GM10266 (cell line): ENCODE results near the gene FAAP100.

Experiments used
- DNase-seq: peaks from one replicate; pipeline ENCODE4 v3.0.0; 2012; ENCODE audit errors: extremely low spot score
- CTCF ChIP-seq: IDR thresholded peaks from 2 replicates; pipeline ENCODE4 v1.5.1; 2012; ENCODE audit warnings: mild to moderate bottlenecking, low read depth; ENCODE audit not compliant: control insufficient read depth, insufficient read depth; ENCODE audit errors: missing control alignments

The FAAP100 gene

GRCh38 chr17:81551458-81552243 is 502 bp downstream of the FAAP100 start:
- no peak for DNase-seq
- TF ChIP-seq CTCF = no peak

GRCh38 chr17:81550830-81551457 is 1.2 kb downstream of the FAAP100 start:
- no peak for DNase-seq
- no peak for TF ChIP-seq CTCF

- TF ChIP-seq CTCF = no peak
- DNase-seq = no peak
Measured at GRCh38 chr17:81550285-81550684, 1.9 kb downstream of the FAAP100 start.

- DNase-seq = no peak
Measured at GRCh38 chr17:81549826-81550225, 2.3 kb downstream of the FAAP100 start.

GRCh38 chr17:81549031-81549557 is 3.1 kb downstream of the FAAP100 start:
- no peak for DNase-seq
- no peak for TF ChIP-seq CTCF

More at GRCh38 chr17:81549826-81550225, 2.3 kb downstream of the FAAP100 start:
- no peak for TF ChIP-seq CTCF

- no peak for DNase-seq
- TF ChIP-seq CTCF = no peak
Measured at GRCh38 chr17:81547614-81547982, 4.6 kb downstream of the FAAP100 start.
